Breast epithelium (tissue), 4 donors: ENCODE results near the gene DDX31. TPM values are rescaled to one million over a fixed set of nuclear protein-coding genes. Genes with fewer than 3 reads are reported as not detected.

Source experiments
- DNase-seq, 2 donors: peaks; one replicate each; pipeline ENCODE4 v3.0.0-alpha.2; 2019; ENCODE audit warnings: low spot score in 2 of 2
- H3K27ac ChIP-seq, 2 donors: fragments of 200-600 bp; sonication (generic) in 1 of 2; one replicate each; pipeline ENCODE4 v1.5.1; 2016 to 2019; ENCODE audit warnings: mild to moderate bottlenecking in 1 of 2
- H3K27me3 ChIP-seq, 2 donors: fragments of 200-600 bp; sonication (generic) in 1 of 2; one replicate each; pipeline versions ENCODE4 v1.5.1 to v1.6.0; 2017 to 2019; ENCODE audit warnings: control low read depth in 1 of 2, mild to moderate bottlenecking in 1 of 2
- H3K36me3 ChIP-seq: fragments of 200-600 bp; one replicate; pipeline ENCODE4 v1.5.1; 2019
- H3K4me1 ChIP-seq, 2 donors: fragments of 200-600 bp; sonication (generic); one replicate each; pipeline ENCODE4 v1.5.1; 2016 to 2019; ENCODE audit warnings: control low read depth in 1 of 2
- H3K4me3 ChIP-seq, 3 donors: fragments of 200-600 bp; sonication (generic); 1 replicate in 2 of 3; 2 replicates in 1 of 3; pipeline ENCODE4 v1.5.1; 2016 to 2019; ENCODE audit warnings: mild to moderate bottlenecking in 3 of 3, moderate library complexity in 2 of 3
- H3K9me3 ChIP-seq, 2 donors: fragments of 200-600 bp; sonication (generic) in 1 of 2; one replicate each; pipeline ENCODE4 v1.5.1; 2016 to 2019; ENCODE audit warnings: control low read depth in 1 of 2
- CTCF ChIP-seq, 3 donors: fragments of 450-650 bp; IDR thresholded peaks; one replicate each; pipeline ENCODE4 v1.5.1; 2016 to 2017; ENCODE audit warnings: antibody characterized with exemption in 3 of 3, mild to moderate bottlenecking in 3 of 3, moderate library complexity in 3 of 3
- POLR2A ChIP-seq: fragments of 450-650 bp; IDR thresholded peaks from one replicate; pipeline ENCODE4 v1.6.1; 2016; ENCODE audit warnings: antibody characterized with exemption, mild to moderate bottlenecking, moderate library complexity
- POLR2AphosphoS5 ChIP-seq, 3 donors: sonication (generic); formaldehyde crosslinking; IDR thresholded peaks; one replicate each; pipeline ENCODE4 v1.6.1; 2017; ENCODE audit warnings: antibody characterized with exemption in 3 of 3
- intact Hi-C: fragments of 100-400 bp; cut with DNase I; formaldehyde crosslinking; loops from one replicate; pipeline ENCODE4 v1.15.1; 2023; ENCODE audit warnings: low total_unique reads
- total RNA-seq, 3 donors: library from RNA; depleted of rRNA; stranded (reverse); fragments of >200 nt; gene quantifications; one replicate each; pipeline ENCODE4 v1.1.0, GENCODE V29; 2016

DDX31 gene
- total RNA-seq, 3 donors from 2014 or later, result 10.2 to 23.6 (median 19.0) TPM

- intact Hi-C loops, result no loop called here
- H3K36me3 ChIP-seq, result no peaks in the 10 kb centered on the region
- no peak overlapping the region for H3K4me3 ChIP-seq
- peak overlapping the region; percentile 27 to 43 for H3K27ac ChIP-seq
- no peak for DNase-seq
- peaks cover 0 to 5% of the 10 kb centered on the region in 2 donors for H3K4me1 ChIP-seq
- H3K9me3 ChIP-seq, result no peaks in the 10 kb centered on the region
- no peaks in the 10 kb centered on the region for H3K27me3 ChIP-seq
- TF ChIP-seq POLR2AphosphoS5 (IDR thresholded peaks at IDR 0.05) (no peak), CTCF (IDR thresholded peaks at IDR 0.05) (no peak), POLR2A (no peak)
Measured at GRCh38 chr9:132663117-132663516, 6.7 kb downstream of the DDX31 start.

- H3K9me3 ChIP-seq, result no peaks in the 10 kb centered on the region
- no peaks in the 10 kb centered on the region for H3K36me3 ChIP-seq
- intact Hi-C loops, result no loop called here
- TF ChIP-seq POLR2AphosphoS5 (IDR thresholded peaks at IDR 0.05) (no peak), CTCF (IDR thresholded peaks at IDR 0.05) (no peak), POLR2A (no peak)
- peaks cover 0 to 5% of the 10 kb centered on the region in 2 donors for H3K4me1 ChIP-seq
- DNase-seq, result no peak
- H3K27me3 ChIP-seq, result no peaks in the 10 kb centered on the region
- peak overlapping the region; percentile 43 to 48 for H3K27ac ChIP-seq
- H3K4me3 ChIP-seq, result peak overlapping the region in 1 of 3 donors; percentile 9
Measured at GRCh38 chr9:132662152-132662945, 7.4 kb downstream of the DDX31 start.

- H3K4me1 ChIP-seq, result no peaks in the 10 kb centered on the region
- no peak overlapping the region for H3K4me3 ChIP-seq
- TF ChIP-seq POLR2A (no peak), CTCF (IDR thresholded peaks at IDR 0.05) (no peak), POLR2AphosphoS5 (IDR thresholded peaks at IDR 0.05) (no peak)
- H3K27me3 ChIP-seq, result no peaks in the 10 kb centered on the region
- H3K36me3 ChIP-seq, result no peaks in the 10 kb centered on the region
- intact Hi-C loops, result no loop called here
- DNase-seq, result no peak
- no peak overlapping the region for H3K27ac ChIP-seq
- H3K9me3 ChIP-seq, result no peaks in the 10 kb centered on the region
Measured at GRCh38 chr9:132656299-132656698, 13.5 kb downstream of the DDX31 start.

GRCh38 chr9:132651259-132651658 is 18.5 kb downstream of the DDX31 start:
- Histone ChIP-seq H3K27ac (no peak overlapping the region), H3K27me3 (no peaks in the 10 kb centered on the region), H3K9me3 (no peaks in the 10 kb centered on the region), H3K4me3 (no peak overlapping the region), H3K36me3 (no peaks in the 10 kb centered on the region), H3K4me1 (no peaks in the 10 kb centered on the region)
- intact Hi-C loops, result no loop called here
- no peak for TF ChIP-seq POLR2AphosphoS5 (IDR thresholded peaks at IDR 0.05)
- no peak for TF ChIP-seq POLR2A
- TF ChIP-seq CTCF (IDR thresholded peaks at IDR 0.05), result peak in 1 of 3 donors; percentile 20
- DNase-seq, result no peak

- intact Hi-C loops, result no loop called here
- H3K27me3 ChIP-seq, result no peaks in the 10 kb centered on the region
- H3K4me1 ChIP-seq, result no peaks in the 10 kb centered on the region
- H3K9me3 ChIP-seq, result no peaks in the 10 kb centered on the region
- no peak overlapping the region for H3K4me3 ChIP-seq
- no peak for DNase-seq
- TF ChIP-seq CTCF (IDR thresholded peaks at IDR 0.05), result no peak
- TF ChIP-seq POLR2A, result no peak
- no peak for TF ChIP-seq POLR2AphosphoS5 (IDR thresholded peaks at IDR 0.05)
- H3K36me3 ChIP-seq, result peaks cover 8% of the 10 kb centered on the region
- no peak overlapping the region for H3K27ac ChIP-seq
Measured at GRCh38 chr9:132648685-132649084, 21.1 kb downstream of the DDX31 start.
